HG03460 (cell line): Measurements from ENCODE around the gene PAN2.
A peak's percentile ranks its signal among the peaks of the same experiment; 100 is the strongest.
"Not testable (repeated sequence)": the region's sequence is repeated elsewhere in the genome, so short reads cannot be mapped to it uniquely, and the experiment has no call there.

Experiments used
- ATAC-seq: cut with Tn5 transposase; IDR thresholded peaks from one replicate; pipeline ENCODE4 v1.9.1; 2021; ENCODE audit not compliant: unreplicated experiment

Gene PAN2

DNA sequence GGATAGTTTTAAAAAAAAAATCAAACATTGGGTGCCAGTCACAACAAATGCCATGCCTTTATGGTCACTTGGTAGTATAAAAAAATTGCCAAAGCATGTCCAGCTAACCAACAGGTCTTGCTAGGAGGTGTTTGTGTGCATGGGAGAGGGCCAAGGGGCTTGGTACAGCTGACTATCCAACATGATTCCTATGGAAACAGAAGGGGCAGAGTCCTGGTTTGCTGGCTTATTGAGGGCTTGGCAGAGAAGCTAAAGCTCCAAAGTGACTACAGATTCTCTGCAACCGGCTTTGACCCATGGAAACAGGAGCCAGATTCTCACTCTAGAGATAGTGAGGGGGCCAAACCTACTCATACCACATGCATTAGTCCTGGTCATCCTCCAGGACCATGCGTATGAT is 61.3 kb downstream of the PAN2 start:
- not testable (repeated sequence) for ATAC-seq

DNA sequence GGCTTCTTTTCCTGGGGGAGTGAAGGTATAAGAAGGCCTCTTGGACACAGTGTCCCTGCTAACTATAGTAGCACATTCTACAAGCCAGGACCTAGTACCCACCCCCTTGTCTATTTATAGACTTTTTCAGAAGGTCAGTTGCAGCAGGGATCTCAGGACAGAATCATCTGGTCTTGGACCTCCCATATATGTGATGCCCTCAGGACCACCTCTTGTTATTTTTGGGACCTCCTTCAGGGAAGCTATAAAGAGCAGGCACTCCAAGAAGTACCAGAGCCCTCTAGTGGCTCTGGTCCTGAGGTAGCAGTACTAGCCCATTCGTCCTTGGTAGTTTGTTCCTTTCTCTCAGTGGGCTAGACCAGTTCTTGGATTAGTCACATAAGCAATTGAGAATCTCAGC is 62.8 kb downstream of the PAN2 start:
- no peak for ATAC-seq

DNA sequence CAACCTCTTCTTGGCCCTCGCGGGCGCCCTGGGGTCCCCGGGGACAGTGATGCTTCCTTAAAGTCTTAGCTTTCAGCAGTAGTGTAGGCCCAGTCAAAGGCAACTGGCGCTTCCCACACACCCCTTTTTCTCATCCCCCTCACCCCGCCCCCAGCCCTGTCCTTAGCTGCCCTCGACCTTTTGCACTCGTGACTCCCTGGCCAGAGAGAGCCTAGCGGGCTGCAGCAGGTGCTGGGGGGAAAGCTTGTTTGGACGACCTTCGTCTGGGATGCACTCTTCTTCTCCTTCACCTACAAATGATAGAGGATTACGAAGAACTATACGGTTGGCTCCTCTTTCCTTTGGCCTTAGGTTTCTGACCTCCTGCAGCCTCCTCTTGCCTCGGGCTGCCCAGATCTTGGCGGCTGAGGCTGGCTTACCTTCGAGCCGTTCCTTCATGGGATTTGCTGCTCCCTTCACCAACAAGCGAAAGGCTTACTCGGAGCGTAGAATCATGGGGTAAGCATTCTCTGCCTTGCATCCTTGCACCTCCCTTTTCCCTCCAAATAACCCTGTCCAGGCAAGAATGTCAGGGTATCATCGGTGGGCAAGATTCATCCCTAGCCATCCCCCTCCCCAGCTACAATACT is 66.2 kb downstream of the PAN2 start:
- peak; percentile 15 for ATAC-seq

DNA sequence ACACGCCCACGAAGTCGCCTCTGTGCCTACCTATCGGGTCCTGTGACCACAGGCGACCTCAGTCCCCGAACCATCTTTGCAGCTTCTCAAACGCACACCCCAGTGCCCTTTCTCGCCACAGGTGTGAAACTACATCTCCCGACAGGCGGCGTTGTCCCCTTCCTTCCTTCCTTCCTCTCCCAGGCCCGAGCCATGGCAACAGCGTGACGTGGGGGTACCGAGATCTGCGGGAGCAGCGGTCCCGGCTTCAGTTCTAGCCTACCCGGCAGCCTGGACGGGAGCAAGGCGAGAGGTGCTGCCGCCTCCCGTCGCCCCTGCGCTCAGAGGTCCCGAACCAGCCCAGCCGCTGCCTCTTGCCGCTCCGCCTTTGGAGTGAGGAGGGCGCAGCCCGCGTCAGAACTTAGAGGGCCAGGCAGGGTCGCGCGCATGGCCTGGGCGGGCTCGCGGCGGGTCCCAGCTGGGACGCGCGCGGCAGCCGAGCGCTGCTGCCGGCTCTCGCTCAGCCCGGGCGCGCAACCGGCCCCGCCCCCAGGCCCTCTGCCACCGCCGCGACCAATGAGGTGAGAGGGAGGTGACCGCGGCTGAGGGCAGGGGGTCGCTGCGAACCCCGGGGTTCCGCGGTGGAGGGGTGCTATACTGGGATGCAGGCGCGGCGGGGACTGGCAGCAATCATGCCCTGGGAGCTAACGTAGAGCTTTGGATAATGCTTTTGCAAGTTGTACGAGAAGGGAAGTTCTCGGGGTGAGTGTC is 66.9 kb downstream of the PAN2 start, which contains the start of gene COQ10A:
Gene COQ10A, plus strand, starts transcription at position 250 of the 750 bp plus-strand sequence. Its CDS starts 177 bp downstream, at position 427.
- ATAC-seq, result peak; percentile 85
